SK-N-DZ (cell line): Measurements from ENCODE around the gene PFN4.
A peak's percentile ranks its signal among the peaks of the same experiment; 100 is the strongest.
"Not testable (repeated sequence)": the region's sequence is repeated elsewhere in the genome, so short reads cannot be mapped to it uniquely, and the experiment has no call there.

ENCODE experiments used
- DNase-seq: peaks from one replicate; pipeline ENCODE4 v3.0.0-alpha.2; 2015; ENCODE audit warnings: low spot score

Gene PFN4

GRCh38 chr2:24111407-24111901 lies 11.7 kb downstream of the PFN4 start:
- no peak for DNase-seq

DNA sequence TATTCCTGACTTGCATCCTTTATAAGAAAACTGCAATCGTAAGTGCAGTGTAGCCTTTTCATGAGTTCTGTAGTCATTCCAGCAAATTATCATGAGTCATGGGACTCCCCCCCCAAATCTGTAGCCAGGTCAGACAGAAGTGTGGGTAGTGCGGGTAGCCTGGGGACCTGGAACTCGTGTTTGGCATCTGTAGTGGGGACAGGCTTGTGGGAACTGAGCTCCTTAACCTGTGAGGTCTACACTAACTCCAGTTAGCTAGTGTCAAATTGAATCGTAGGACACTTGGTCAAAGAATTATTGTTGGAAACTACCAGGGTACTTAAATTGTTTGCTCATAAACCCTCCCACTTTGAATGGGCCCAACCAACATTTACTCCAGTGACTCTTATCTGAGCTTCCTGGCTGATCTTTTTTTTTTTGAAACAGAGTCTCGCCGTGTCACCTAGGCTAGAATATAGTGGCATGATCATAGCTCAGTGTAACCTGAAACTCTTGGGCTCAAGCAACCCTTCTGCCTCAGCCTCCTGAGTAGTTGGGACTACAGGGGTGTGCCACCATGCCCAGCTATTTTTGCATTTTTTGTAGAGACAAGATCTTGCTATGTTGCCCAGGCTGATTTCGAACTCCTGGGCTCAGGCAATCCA lies 12.4 kb downstream of the PFN4 start:
- DNase-seq, result no peak

DNA sequence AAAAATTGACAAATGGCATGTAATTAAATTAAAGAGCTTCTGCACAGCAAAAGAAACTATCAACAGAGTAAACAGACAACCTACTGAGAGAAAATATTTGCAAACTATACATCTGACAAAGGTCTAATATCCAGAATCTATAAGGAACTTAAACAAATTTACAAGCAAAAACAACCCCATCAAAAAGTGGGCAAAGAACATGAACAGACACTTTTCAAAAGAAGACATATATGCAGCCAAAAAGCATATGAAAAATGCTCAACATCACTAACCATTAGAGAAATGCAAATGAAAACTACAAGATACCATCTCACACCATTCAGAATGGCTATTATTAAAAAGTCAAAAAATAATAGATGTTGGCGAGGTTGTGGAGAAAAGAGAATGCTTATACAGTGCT lies 13.7 kb downstream of the PFN4 start:
- not testable (repeated sequence) for DNase-seq

DNA sequence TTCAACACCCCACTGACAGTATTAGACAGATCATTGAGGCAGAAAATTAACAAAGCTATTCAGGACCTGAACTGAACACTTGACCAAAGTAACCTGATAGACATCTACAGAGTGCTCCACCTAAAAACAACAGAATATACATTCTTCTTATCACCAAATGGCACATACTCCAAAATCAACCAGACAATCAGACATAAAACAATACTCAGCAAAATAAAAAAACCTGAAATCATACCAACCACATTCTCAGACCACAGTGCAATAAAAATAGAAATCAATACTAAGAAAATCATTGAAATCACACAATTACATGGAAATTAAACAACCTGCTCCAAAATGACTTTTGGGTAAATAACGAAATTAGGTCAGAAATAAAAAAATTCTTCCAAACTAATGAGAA lies 15.8 kb downstream of the PFN4 start:
- no peak for DNase-seq

DNA sequence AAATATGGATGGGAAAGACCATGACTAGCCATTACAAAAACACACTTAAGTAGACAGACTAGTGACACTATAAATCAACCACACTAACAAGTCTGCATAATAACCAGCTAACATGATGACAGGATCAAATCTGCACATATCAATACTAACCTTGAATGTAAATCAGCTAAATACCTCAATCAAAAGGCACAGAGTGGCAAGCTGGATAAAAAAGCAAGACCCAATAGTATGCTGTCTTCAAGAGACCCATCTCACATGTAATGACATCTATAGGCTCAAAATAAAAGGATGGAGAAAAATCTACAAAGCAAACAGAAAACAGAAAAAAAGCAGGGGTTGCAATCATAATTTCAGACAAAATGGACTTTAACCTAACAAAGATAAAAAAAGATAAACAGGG lies 16.3 kb downstream of the PFN4 start:
- DNase-seq, result no peak

DNA sequence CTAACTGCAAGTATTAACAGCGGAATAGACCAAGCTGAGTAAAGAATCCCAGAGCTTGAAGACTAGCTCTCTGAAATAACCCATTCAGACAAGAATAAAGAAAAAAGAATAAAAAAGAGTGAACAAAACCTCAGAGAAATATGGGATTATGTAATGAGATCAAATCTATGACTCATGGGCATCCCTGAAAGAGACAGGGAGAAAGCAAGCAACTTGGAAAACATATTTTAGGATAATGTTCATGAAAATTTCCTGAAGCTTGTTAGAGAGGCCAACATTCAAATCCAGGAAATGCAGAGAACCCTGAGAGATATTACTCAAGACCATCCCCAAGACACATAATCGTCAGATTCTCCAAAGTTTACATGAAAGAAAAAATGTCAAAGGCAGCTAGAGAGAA lies 17.3 kb downstream of the PFN4 start:
- no peak for DNase-seq

DNA sequence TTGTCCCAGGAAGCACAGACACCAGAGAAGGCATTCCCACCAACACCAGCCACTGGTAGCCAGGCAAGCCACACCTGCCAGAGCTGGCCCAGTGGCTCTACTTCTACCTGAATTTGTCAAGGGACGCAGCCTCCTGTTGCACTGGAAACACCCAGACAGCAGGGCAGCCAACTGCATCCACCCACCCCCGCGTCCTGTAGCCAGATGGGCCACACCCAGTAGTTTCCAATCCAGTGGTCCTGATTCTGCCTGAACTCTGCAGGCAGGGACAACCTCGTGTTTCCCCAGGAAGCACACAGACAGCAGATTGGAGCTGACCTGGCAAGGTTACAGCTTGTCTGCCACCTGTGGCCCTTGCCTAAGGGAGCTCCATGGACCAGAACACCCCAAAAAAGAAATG lies 18.2 kb downstream of the PFN4 start:
- DNase-seq, result no peak

DNA sequence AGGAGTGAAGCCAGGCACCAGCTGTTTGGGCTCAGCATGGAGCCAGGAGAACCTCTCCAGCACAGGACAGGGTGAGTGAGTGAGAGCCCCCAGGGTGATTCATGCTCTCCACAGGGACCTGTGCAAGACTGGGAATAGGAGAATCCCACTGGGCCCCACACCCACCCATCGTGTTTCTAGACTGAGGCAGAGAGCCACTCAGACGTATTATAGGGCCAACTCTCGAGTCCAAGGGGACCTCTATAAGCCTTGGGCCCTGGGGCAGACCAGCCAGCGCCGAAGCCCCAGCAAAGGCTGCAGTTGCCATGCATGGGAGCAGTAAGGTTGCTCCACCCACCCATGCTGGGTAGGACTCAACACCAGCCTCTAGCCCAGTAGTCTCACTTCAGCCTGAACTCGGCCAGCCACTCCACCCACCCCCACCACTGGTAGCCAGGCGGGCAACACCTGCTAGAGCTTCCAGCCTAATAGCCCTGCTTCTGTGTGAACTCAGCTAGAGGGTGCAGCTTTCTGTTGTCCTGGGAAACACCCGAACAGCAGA lies 19.0 kb downstream of the PFN4 start:
- no peak for DNase-seq

DNA sequence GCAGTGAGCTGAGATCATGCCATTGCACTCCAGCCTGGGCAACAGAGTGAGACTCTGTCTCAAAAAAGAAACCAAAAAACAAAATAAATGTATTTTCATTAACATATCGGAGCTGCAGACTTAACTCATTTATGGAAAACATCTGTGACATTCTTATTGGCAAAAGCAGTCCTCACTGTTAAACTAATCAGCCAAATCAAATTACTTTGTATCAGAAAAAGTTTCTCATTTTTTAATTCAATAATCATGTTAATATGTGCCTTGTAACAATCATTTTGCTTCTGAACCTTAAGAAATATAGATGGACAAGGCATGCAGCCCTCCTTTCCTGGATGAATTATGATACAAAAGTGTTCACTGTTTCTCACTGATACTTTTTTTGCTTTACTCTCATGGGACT lies 20.5 kb downstream of the PFN4 start:
- no peak for DNase-seq

- no peak for DNase-seq
These were observed 21.1 kb downstream of the PFN4 start for GRCh38 chr2:24101992-24102391.

DNA sequence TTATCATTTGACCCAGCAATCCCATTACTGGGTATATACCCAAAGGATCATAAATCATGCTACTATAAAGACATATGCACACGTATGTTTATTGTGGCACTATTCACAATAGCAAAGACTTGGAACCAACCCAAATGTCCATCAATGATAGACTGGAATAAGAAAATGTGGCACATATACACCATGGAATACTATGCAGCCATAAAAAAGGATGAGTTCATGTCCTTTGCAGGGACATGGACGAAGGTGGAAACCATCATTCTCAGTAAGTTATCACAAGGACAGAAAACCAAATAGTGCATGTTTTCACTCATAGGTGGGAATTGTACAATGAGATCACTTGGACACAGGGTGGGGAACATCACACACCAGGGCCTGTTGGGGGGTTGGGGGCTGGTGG lies 22.4 kb downstream of the PFN4 start:
- not testable (repeated sequence) for DNase-seq

DNA sequence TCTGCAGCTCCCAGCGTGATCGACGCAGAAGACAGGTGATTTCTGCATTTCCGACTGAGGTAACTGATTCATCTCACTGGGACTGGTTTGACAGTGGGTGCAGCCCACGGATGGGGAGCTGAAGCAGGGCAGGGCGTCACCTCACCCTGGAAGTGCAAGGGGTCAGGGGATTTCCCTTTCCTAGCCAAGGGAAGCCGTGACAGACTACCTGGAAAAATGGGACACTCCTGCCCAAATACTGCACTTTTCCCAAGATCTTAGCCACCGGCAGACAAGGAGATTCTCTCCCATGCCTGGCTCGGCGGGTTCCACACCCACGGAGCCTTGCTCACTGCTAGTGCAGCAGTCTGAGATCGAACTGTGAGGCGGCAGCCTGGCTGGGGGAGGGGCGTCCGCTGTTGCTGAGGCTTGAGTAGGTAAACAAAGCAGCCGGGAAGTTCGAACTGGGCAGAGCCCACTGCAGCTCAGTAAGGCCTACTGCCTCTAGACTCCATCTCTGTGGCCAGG lies 27.9 kb downstream of the PFN4 start:
- not testable (repeated sequence) for DNase-seq

DNA sequence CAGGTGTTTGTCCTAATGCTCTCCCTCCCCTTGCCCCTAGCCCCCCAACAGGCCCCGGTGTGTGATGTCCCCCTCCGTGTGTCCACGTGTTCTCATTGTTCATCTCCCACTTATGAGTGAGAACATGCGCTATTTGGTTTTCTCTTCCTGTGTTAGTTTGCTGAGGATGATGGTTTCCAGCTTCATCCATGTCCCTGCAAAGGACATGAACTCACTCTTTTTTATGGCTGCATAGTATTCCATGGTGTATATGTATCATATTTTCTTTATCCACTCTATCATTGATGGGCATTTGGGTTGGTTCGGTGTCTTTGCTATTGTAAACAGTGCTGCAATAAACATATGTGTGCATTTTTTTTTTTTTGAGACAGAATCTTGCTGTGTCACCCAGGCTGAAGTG lies 29.9 kb downstream of the PFN4 start:
- not testable (repeated sequence) for DNase-seq

DNA sequence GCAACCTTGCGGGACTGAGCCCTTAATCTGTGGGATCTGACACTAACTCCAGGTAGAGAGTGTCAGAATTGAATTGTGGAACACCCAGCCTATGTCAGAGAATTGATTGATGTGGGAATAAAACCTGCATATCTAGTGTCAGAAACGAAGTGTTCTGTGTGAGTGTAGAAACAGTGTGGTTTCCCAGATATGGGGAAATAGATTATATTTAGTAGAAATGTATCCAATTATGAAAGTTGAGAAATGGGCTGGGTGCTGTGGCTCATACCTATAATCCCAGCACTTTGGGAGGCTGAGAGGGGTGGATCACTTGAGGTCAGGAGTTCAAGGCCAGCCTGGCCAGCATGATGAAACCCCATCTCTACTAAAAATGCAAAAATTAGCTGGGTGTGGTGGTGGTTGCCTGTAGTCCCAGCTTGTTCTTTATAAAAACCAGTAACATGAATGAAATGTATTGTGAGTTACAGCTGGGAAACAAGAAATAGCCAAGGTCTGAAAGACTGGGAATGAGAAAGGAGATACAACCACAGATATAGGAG lies 34.2 kb downstream of the PFN4 start:
- DNase-seq, result no peak

GRCh38 chr2:24087032-24087431 lies 36.1 kb downstream of the PFN4 start:
- no peak for DNase-seq

DNA sequence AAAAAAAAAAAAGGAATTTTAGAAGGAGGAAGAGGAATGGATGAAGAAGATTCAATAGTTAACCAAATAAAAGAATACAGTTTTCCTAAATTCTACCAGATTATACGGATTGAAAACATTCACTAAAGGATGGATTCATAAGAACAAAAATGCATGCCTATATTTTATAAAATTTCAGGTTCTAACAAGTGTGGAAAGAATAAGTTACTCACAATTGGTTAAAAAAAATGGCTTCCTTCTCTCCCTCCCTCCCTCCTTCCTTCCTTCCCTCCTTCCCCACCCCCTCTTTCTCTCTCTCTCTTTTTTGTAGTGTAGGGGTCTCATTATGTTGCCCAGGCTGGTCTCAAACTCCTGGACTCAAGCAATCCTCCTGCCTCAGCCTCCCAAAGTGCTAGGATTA lies 36.9 kb downstream of the PFN4 start:
- no peak for DNase-seq

DNA sequence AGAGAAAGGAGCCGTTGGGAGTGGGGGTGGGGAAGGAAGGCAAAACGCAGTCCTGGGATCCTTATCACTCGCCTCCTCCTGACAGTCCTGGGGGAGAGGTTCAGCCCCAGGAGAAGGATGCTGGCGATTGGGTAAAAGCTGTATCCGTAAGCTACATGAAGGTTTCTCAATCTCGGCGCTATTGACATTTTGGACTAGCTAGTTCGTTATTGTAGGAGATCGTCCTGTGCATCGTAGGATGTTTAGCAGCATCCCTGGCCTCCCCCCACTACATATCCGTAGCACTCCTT lies 38.0 kb downstream of the PFN4 start:
- DNase-seq, result no peak

DNA sequence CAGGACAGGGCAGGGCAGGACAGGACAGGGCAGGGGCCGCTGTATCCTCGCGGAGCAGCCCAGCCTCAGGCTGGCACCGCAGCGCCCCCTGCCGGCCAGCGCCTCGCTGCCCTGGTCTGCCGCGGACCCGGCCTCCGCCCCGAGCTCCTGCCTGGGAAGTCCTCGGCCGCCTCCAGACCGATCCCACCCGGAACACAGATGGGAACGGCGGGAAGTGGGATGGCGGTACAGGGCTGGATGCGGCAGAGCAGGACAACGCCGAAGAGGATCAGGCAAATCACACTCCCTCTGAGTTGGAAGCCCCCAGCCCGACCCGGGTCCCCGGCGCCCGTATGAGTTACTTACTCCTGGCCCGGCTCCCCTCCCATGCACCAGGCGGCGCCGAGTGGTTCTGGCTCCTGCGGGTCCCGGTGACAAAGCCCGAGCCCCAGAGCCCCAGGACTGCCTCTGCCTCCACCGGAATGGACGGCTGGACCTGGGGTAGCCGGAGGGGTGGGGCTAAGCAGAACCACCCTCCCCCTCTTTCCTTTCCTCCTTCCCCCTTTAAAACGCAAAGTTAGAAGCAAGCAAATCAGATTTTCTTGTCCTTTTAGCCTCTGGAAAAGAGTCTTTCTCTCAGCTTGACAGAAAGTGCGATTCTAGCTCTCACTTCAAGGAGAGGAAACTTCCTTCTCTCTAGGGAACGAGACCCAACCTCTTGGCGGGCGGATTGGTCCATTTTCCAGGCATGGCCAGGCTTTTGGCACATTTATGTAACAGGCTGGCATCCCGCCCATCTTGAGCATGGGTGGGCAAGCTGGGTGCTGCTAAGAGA lies 38.5 kb downstream of the PFN4 start, which contains the start of gene TP53I3:
TP53I3 (minus strand) TSS at position 449 of the 814 bp plus-strand sequence. CDS start 508 bp downstream, outside the sequence.
- peak; percentile 90 for DNase-seq

DNA sequence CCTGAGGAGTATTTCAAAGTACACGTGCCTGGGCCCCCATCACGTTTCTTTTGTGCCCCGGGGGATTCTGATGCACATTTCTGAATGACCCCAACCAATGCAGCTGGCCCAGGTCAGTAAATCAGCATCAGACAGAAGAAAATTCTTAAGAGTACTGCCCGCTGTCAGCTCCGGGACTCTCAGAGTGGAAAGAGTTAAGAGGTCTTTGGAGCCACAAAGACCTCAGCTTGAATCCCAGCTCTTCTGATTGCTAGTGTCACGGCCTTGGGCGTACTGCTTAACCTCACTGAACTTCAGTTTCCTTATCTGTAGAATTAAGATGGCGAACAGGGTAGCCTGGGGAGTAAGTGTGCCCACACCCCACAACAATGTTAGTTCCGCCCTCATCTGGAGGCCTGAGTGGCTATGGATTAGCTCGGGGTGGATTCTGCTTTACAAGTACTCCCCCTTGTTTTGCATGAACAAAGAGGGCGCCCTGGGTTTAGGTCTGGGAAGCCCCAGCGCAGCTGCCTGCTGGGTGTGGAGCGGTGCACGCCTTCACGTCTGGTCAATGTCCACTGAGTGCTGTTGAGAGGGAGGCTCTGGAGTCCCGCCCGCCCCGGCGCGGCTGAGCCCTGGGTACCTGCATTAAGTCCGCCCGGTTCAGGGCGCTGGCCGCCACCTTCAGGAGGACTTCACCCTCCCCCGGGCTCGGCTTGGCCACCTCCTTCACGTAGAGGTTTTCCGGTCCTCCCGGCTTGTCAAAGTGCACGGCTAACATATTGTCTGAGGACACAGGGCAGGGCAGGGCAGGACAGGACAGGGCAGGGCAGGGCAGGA lies 39.4 kb downstream of the PFN4 start:
- peak; percentile 97 for DNase-seq

GRCh38 chr2:24082787-24083566 lies 40.2 kb downstream of the PFN4 start:
- DNase-seq, result no peak

- no peak for DNase-seq
These were observed 42.4 kb downstream of the PFN4 start for GRCh38 chr2:24080701-24081100.
